Trophoblast cell (in vitro differentiated cells and primary cell): ENCODE measurements around the gene CALM3.
"Not testable (repeated sequence)": the region's sequence is repeated elsewhere in the genome, so short reads cannot be mapped to it uniquely, and the experiment has no call there.

ENCODE experiments used
- DNase-seq, 2 donors: peaks; one replicate each; pipeline ENCODE4 v3.0.0-alpha.2; 2016
- H2AFZ ChIP-seq: 2 replicates; pipeline ENCODE4 v1.6.1; 2013; ENCODE audit warnings: low read length, moderate library complexity, mild to moderate bottlenecking; ENCODE audit not compliant: insufficient read depth, poor library complexity
- H2AK5ac ChIP-seq: 2 replicates; pipeline ENCODE4 v1.6.1; 2013; ENCODE audit warnings: mild to moderate bottlenecking, low read length
- H2BK120ac ChIP-seq: 2 replicates; pipeline ENCODE4 v1.6.1; 2013; ENCODE audit warnings: low read length, mild to moderate bottlenecking, moderate library complexity; ENCODE audit not compliant: insufficient read depth, poor library complexity
- H2BK12ac ChIP-seq: 2 replicates; pipeline ENCODE4 v1.6.1; 2013; ENCODE audit warnings: mild to moderate bottlenecking, low read length, moderate library complexity
- H2BK5ac ChIP-seq: 2 replicates; pipeline ENCODE4 v1.6.1; 2013; ENCODE audit warnings: low read length, low read depth, moderate library complexity, mild to moderate bottlenecking; ENCODE audit not compliant: poor library complexity
- H3K14ac ChIP-seq: 2 replicates; pipeline ENCODE4 v1.6.1; 2013; ENCODE audit warnings: mild to moderate bottlenecking, low read length
- H3K18ac ChIP-seq: 2 replicates; pipeline ENCODE4 v1.6.1; 2013; ENCODE audit warnings: mild to moderate bottlenecking, low read length
- H3K23ac ChIP-seq: 2 replicates; pipeline ENCODE4 v1.6.1; 2013; ENCODE audit warnings: low read length
- H3K27ac ChIP-seq: 2 replicates; pipeline ENCODE4 v1.5.1; 2013; ENCODE audit warnings: low read depth, mild to moderate bottlenecking, inconsistent platforms, low read length, moderate library complexity
- H3K27me3 ChIP-seq: 2 replicates; pipeline ENCODE4 v1.6.1; 2013; ENCODE audit warnings: inconsistent platforms, mild to moderate bottlenecking, low read length, moderate library complexity; ENCODE audit not compliant: insufficient read depth
- H3K36me3 ChIP-seq, 2 experiments: 1 replicate in 1 of 2; 2 replicates in 1 of 2; pipeline ENCODE4 v1.6.1; 2013; ENCODE audit warnings: low read length in 2 of 2, mild to moderate bottlenecking in 2 of 2, moderate library complexity in 1 of 2; ENCODE audit not compliant: insufficient read depth in 2 of 2, control insufficient read depth in 1 of 2
- H3K4ac ChIP-seq: 2 replicates; pipeline ENCODE4 v1.6.1; 2013; ENCODE audit warnings: low read depth, mild to moderate bottlenecking, low read length, moderate library complexity
- H3K4me1 ChIP-seq, 2 experiments: 1 replicate in 1 of 2; 2 replicates in 1 of 2; pipeline ENCODE4 v1.6.1; 2013; ENCODE audit warnings: low read length in 2 of 2, mild to moderate bottlenecking in 2 of 2, moderate library complexity in 1 of 2; ENCODE audit not compliant: insufficient read depth in 2 of 2, control insufficient read depth in 1 of 2
- H3K4me2 ChIP-seq: 2 replicates; pipeline ENCODE4 v1.6.1; 2013; ENCODE audit warnings: inconsistent platforms, mild to moderate bottlenecking, low read length, moderate library complexity
- H3K4me3 ChIP-seq: 2 replicates; pipeline ENCODE4 v1.5.1; 2013; ENCODE audit warnings: mild to moderate bottlenecking, low read depth, low read length, inconsistent platforms
- H3K79me1 ChIP-seq: one replicate; pipeline ENCODE4 v1.6.1; 2013; ENCODE audit warnings: low read length
- H3K79me2 ChIP-seq: 2 replicates; pipeline ENCODE4 v1.6.1; 2013; ENCODE audit warnings: low read length, mild to moderate bottlenecking; ENCODE audit not compliant: control insufficient read depth, insufficient read depth, poor library complexity
- H3K9ac ChIP-seq: 2 replicates; pipeline ENCODE4 v1.6.1; 2013; ENCODE audit warnings: mild to moderate bottlenecking, low read length
- H3K9me3 ChIP-seq: 2 replicates; pipeline ENCODE4 v1.6.1; 2013; ENCODE audit warnings: low read depth, mild to moderate bottlenecking, control low read depth, inconsistent platforms, low read length; ENCODE audit not compliant: insufficient read depth
- H4K12ac ChIP-seq: 2 replicates; pipeline ENCODE4 v1.6.1; 2013; ENCODE audit warnings: low read depth, mild to moderate bottlenecking, low read length, moderate library complexity
- H4K8ac ChIP-seq: 2 replicates; pipeline ENCODE4 v1.6.1; 2013; ENCODE audit warnings: low read depth, mild to moderate bottlenecking, low read length, moderate library complexity
- H4K91ac ChIP-seq: one replicate; pipeline ENCODE4 v1.6.1; 2013; ENCODE audit warnings: low read depth, mild to moderate bottlenecking, low read length, moderate library complexity
- WGBS: extraction: QIAGEN DNeasy Blood & Tissue Kit; methylation state at CpG from one replicate; pipeline ENCODE4 v1.1.7; 2013; ENCODE audit warnings: missing lambda C conversion rate; ENCODE audit not compliant: insufficient read length, insufficient coverage; ENCODE audit errors: extremely low coverage; 5-methylcytosine and 5-hydroxymethylcytosine counted together

Gene CALM3

DNA sequence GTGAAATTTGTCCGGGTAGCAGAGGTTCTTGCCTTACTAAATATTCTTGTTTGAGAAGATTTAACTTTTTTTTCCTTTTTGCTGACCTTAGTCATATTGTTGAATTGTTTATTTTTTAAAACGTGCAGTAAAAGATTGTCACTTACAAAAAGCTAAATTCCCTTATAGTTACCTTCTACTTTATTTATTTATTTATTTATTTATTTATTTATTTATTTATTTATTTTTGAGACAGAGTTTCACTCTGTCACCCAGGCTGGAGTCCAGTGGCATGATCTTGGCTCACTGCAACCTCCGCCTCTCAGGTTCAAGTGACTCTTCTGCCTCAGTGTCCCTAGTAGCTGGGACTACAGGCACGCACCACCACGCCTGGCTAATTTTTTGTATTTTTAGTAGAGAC, 44.7 kb upstream of the CALM3 start:
- H4K12ac ChIP-seq, H2AK5ac ChIP-seq, H2BK5ac ChIP-seq, H3K79me1 ChIP-seq, H3K36me3 ChIP-seq, H3K14ac ChIP-seq, H4K91ac ChIP-seq, H2AFZ ChIP-seq, H4K8ac ChIP-seq, H3K4me2 ChIP-seq, H3K9ac ChIP-seq, H3K4me1 ChIP-seq, H3K4ac ChIP-seq, H3K9me3 ChIP-seq, H3K18ac ChIP-seq, H3K4me3 ChIP-seq, H3K27me3 ChIP-seq, H3K23ac ChIP-seq, H2BK120ac ChIP-seq, H2BK12ac ChIP-seq, H3K27ac ChIP-seq, DNase-seq, H3K79me2 ChIP-seq: not testable (repeated sequence)
- WGBS = no CpG with 5 or more reads among the region's 5 CpGs

DNA sequence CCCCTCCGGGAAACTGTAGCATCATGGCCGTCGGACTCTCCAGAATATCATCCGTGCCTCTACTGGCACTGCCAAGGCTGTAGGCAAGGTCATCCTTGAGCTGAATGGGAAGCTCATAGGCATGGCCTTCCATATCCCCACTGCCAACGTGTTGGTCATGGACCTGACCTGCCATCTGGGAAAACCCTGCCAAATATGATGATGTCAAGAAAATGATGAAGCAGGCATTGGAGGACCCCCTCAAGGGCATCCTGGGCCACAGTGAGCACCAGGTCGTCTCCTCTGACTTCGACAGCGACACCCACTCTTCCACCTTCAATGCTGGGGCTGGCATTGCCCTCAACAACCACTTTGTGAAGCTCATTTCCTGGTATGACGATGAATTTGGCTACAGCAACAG, 41.9 kb upstream of the CALM3 start:
- Histone ChIP-seq H2BK120ac (no peak overlapping the region), H4K12ac (no peak overlapping the region), H3K9ac (no peak overlapping the region), H3K27me3 (no peaks in the 10 kb centered on the region), H4K91ac (no peak overlapping the region), H3K4me2 (no peak overlapping the region), H3K79me1 (no peaks in the 10 kb centered on the region), H2BK5ac (no peak overlapping the region), H3K79me2 (no peaks in the 10 kb centered on the region), H3K14ac (no peak overlapping the region), H2AFZ (no peak overlapping the region), H3K23ac (no peak overlapping the region), H3K4ac (no peak overlapping the region), H2BK12ac (no peak overlapping the region), H3K36me3 (no peaks in the 10 kb centered on the region), H2AK5ac (no peak overlapping the region), H4K8ac (no peak overlapping the region), H3K4me3 (no peak overlapping the region), H3K9me3 (peaks cover 2% of the 10 kb centered on the region), H3K4me1 (no peaks in the 10 kb centered on the region), H3K27ac (no peak overlapping the region), H3K18ac (no peak overlapping the region)
- DNase-seq = no peak
- no CpG with 5 or more reads among the region's 9 CpGs for WGBS

DNA sequence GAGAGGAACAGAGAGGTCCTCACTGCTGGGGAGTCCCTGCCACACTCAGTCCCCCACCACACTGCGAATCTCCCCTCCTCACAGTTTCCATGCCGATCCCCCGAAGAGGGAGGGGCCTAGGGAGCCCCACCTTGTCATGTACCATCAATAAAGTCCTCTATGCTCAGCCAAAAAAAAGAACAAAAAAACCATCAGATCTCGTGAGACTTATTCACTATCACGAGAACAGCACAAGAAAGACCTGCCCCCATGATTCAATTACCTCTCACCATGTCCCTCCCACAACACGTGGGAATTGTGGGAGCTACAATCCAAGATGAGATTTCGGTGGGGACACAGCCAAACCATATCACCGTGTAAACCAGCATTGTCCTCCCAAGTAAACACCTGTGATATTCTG, 41.5 kb upstream of the CALM3 start:
- not testable (repeated sequence) for H4K8ac ChIP-seq, H2AFZ ChIP-seq, H3K4me2 ChIP-seq, H2BK5ac ChIP-seq, H3K4me1 ChIP-seq, DNase-seq, H3K27ac ChIP-seq, H4K91ac ChIP-seq, H2BK120ac ChIP-seq, H3K4ac ChIP-seq, H3K36me3 ChIP-seq, H2AK5ac ChIP-seq, H3K14ac ChIP-seq, H4K12ac ChIP-seq, H3K9ac ChIP-seq, H3K79me1 ChIP-seq, H3K18ac ChIP-seq, H2BK12ac ChIP-seq, H3K27me3 ChIP-seq, H3K23ac ChIP-seq, H3K79me2 ChIP-seq, H3K4me3 ChIP-seq, H3K9me3 ChIP-seq
- no CpG with 5 or more reads among the region's 8 CpGs for WGBS

DNA sequence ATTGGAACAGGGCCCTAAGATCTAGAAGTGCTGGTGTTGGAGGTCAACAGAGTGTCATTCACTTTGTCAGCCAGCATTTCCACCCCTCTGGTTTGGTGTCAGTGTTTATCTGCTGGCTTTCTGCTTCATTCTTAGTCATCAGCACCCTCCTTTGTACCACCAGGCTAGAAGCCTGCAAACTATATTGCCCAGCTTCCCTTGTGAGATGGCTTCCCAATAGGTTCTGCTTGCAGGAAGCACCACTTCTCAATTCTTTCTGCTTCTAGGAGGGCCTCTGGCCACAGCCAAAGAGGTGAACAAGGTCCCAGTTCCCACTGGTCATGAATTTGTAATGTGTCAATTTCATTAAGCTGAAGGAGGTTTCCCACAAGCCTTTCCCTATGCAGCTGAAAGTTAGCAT, 36.4 kb upstream of the CALM3 start:
- Histone ChIP-seq H2BK12ac (no peak overlapping the region), H3K4ac (no peak overlapping the region), H3K23ac (no peak overlapping the region), H3K14ac (no peak overlapping the region), H3K4me1 (no peaks in the 10 kb centered on the region), H3K9me3 (peaks cover 2% of the 10 kb centered on the region), H2AK5ac (no peak overlapping the region), H2BK5ac (no peak overlapping the region), H3K27me3 (no peaks in the 10 kb centered on the region), H4K12ac (no peak overlapping the region), H4K91ac (no peak overlapping the region), H3K4me2 (no peak overlapping the region), H2AFZ (no peak overlapping the region), H4K8ac (no peak overlapping the region), H3K79me2 (no peaks in the 10 kb centered on the region), H3K18ac (no peak overlapping the region), H3K9ac (no peak overlapping the region), H3K4me3 (no peak overlapping the region), H3K79me1 (no peaks in the 10 kb centered on the region), H2BK120ac (no peak overlapping the region), H3K36me3 (no peaks in the 10 kb centered on the region), H3K27ac (no peak overlapping the region)
- DNase-seq = no peak

DNA sequence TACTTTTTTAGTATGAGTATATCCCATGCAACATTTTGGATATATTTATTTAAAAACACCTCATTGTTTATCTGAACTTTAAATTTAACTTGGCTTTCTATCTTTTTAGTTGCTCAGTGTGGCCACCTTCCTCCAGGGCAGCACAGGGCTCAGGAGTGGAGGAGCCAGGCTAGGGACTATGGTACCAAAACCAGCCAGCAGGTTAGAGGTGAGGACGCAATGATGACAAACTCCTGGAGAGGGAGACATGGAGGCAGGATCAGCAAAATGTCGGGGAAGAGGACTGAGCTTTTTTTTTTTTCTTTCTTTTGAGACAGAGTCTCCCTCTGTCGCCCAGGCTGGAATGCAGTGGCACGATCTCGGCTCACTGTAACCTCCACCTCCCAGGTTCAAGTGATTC, 29.6 kb upstream of the CALM3 start:
- DNase-seq = peak; percentile 2 to 49
- no peak overlapping the region for H3K4me2 ChIP-seq
- no peak overlapping the region for H3K9ac ChIP-seq
- no peak overlapping the region for H3K27ac ChIP-seq
- H3K4me1 ChIP-seq = no peaks in the 10 kb centered on the region
- H3K4ac ChIP-seq = no peak overlapping the region
- H4K8ac ChIP-seq = no peak overlapping the region
- H2BK5ac ChIP-seq = no peak overlapping the region
- H3K9me3 ChIP-seq = peaks cover 2% of the 10 kb centered on the region
- H3K14ac ChIP-seq = no peak overlapping the region
- H3K18ac ChIP-seq = no peak overlapping the region
- no peaks in the 10 kb centered on the region for H3K36me3 ChIP-seq
- H3K79me2 ChIP-seq = no peaks in the 10 kb centered on the region
- no peaks in the 10 kb centered on the region for H3K27me3 ChIP-seq
- H3K23ac ChIP-seq = no peak overlapping the region
- H2AK5ac ChIP-seq = no peak overlapping the region
- no peak overlapping the region for H4K12ac ChIP-seq
- no peak overlapping the region for H2AFZ ChIP-seq
- WGBS = no CpG with 5 or more reads among the region's 5 CpGs
- no peak overlapping the region for H2BK12ac ChIP-seq
- H2BK120ac ChIP-seq = no peak overlapping the region
- H3K79me1 ChIP-seq = no peaks in the 10 kb centered on the region
- no peak overlapping the region for H4K91ac ChIP-seq
- no peak overlapping the region for H3K4me3 ChIP-seq
